Ishikawa (cell line): ENCODE measurements around the gene SH3D21.
A peak's percentile ranks its signal among the peaks of the same experiment; 100 is the strongest.

ENCODE experiments used
- CEBPB ChIP-seq: IDR thresholded peaks from 2 replicates; pipeline ENCODE4 v1.6.1; 2012
- CREB1 ChIP-seq: IDR thresholded peaks from 2 replicates; pipeline ENCODE4 v1.6.1; 2012; ENCODE audit warnings: low read depth
- EGR1 ChIP-seq: IDR thresholded peaks from 2 replicates; pipeline ENCODE4 v1.6.1; 2012
- EP300 ChIP-seq: IDR thresholded peaks from 2 replicates; pipeline ENCODE4 v1.6.1; 2012; ENCODE audit warnings: borderline replicate concordance
- FOXM1 ChIP-seq: IDR thresholded peaks from 2 replicates; pipeline ENCODE4 v1.6.1; 2012; ENCODE audit warnings: low read depth, borderline replicate concordance
- MAX ChIP-seq: IDR thresholded peaks from 2 replicates; pipeline ENCODE4 v1.6.1; 2012
- NFIC ChIP-seq: IDR thresholded peaks from 2 replicates; pipeline ENCODE4 v1.6.1; 2012
- RAD21 ChIP-seq: IDR thresholded peaks from 2 replicates; pipeline ENCODE4 v1.6.1; 2012; ENCODE audit warnings: low read depth
- TAF1 ChIP-seq: IDR thresholded peaks from 2 replicates; pipeline ENCODE4 v1.6.1; 2012; ENCODE audit warnings: low read depth, mild to moderate bottlenecking
- TCF12 ChIP-seq: IDR thresholded peaks from 2 replicates; pipeline ENCODE4 v1.6.1; 2012; ENCODE audit warnings: low read depth
- TEAD4 ChIP-seq: IDR thresholded peaks from 2 replicates; pipeline ENCODE4 v1.6.1; 2012
- YY1 ChIP-seq: IDR thresholded peaks from 2 replicates; pipeline ENCODE4 v1.6.1; 2012; ENCODE audit warnings: low read depth
- ZBTB7A ChIP-seq: IDR thresholded peaks from 2 replicates; pipeline ENCODE4 v1.6.1; 2012; ENCODE audit warnings: low read depth
- TF ChIP-seq, protein P1 (sequence below): IDR thresholded peaks from 2 replicates; pipeline ENCODE4 v1.6.1; 2012
- TF ChIP-seq, protein P2 (sequence below): IDR thresholded peaks from 2 replicates; pipeline ENCODE4 v1.6.1; 2012; ENCODE audit warnings: low read depth, mild to moderate bottlenecking

The SH3D21 gene

DNA sequence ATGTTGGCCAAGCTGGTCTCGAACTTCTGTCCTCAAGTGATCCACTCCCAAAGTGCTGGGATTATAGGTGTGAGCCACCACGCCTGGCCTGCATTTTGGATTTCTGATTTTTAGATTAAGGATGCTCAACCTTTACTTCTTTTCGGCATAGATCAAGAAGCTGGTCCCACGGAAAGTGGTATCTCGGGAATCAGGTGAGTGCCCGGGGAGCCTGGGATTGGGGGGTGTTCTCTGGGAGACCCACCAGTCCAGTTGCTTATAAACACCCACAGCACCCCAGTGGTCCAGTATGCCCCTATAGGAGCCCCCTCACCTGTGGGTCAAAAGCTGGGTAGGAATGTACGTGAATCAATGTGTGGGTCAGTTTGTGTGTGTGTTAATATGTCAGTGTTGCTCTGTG lies 3.2 kb downstream of the SH3D21 start:
- TF ChIP-seq, protein P1, sequence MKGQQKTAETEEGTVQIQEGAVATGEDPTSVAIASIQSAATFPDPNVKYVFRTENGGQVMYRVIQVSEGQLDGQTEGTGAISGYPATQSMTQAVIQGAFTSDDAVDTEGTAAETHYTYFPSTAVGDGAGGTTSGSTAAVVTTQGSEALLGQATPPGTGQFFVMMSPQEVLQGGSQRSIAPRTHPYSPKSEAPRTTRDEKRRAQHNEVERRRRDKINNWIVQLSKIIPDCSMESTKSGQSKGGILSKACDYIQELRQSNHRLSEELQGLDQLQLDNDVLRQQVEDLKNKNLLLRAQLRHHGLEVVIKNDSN: no peak
- TF ChIP-seq ZBTB7A (no peak), RAD21 (no peak), TEAD4 (no peak), YY1 (no peak), CREB1 (no peak), MAX (no peak), CEBPB (no peak), FOXM1 (no peak), NFIC (no peak), TCF12 (no peak), TAF1 (no peak), EGR1 (no peak), EP300 (no peak)
- TF ChIP-seq, protein P2, sequence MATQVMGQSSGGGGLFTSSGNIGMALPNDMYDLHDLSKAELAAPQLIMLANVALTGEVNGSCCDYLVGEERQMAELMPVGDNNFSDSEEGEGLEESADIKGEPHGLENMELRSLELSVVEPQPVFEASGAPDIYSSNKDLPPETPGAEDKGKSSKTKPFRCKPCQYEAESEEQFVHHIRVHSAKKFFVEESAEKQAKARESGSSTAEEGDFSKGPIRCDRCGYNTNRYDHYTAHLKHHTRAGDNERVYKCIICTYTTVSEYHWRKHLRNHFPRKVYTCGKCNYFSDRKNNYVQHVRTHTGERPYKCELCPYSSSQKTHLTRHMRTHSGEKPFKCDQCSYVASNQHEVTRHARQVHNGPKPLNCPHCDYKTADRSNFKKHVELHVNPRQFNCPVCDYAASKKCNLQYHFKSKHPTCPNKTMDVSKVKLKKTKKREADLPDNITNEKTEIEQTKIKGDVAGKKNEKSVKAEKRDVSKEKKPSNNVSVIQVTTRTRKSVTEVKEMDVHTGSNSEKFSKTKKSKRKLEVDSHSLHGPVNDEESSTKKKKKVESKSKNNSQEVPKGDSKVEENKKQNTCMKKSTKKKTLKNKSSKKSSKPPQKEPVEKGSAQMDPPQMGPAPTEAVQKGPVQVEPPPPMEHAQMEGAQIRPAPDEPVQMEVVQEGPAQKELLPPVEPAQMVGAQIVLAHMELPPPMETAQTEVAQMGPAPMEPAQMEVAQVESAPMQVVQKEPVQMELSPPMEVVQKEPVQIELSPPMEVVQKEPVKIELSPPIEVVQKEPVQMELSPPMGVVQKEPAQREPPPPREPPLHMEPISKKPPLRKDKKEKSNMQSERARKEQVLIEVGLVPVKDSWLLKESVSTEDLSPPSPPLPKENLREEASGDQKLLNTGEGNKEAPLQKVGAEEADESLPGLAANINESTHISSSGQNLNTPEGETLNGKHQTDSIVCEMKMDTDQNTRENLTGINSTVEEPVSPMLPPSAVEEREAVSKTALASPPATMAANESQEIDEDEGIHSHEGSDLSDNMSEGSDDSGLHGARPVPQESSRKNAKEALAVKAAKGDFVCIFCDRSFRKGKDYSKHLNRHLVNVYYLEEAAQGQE: no peak

DNA sequence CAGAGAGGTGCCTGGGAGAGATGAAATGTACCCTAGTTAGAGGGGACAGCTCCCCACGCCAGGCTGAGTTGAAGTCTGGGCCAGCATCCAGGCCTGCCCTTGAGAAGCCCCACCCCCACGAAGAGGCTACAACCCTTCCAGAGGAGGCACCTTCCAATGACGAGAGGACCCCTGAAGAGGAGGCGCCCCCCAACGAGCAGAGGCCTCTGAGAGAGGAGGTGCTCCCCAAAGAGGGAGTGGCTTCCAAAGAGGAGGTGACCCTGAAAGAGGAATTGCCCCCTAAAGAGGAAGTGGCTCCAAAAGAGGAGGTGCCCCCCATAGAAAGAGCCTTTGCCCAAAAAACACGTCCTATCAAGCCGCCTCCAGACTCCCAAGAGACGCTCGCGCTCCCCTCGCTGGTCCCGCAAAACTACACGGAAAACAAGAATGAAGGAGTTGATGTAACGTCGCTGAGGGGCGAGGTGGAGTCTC lies 14.2 kb downstream of the SH3D21 start:
- TF ChIP-seq EGR1: no peak
- TF ChIP-seq, protein P1: no peak
- TF ChIP-seq NFIC: no peak
- TF ChIP-seq TEAD4: no peak
- TF ChIP-seq, protein P2: no peak
- TF ChIP-seq EP300: no peak
- no peak for TF ChIP-seq FOXM1

DNA sequence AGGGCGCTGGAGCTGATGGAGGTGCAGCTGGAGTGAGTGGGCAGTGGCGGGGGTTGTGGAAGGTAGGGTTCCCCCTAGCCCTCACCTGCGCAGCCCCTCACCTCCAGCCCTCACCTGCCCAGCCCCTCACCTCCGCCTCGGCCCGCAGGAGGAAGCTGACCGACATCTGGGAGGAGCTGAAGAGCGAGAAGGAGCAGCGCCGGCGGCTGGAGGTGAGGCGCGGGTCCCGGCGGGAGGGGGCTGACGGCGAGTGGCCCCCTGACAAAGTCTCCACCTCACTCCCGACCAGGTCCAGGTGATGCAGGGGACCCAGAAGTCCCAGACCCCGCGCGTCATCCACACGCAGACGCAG lies 14.6 kb downstream of the SH3D21 start:
- no peak for TF ChIP-seq EP300
- no peak for TF ChIP-seq TAF1
- TF ChIP-seq YY1: no peak
- TF ChIP-seq FOXM1: no peak
- TF ChIP-seq CEBPB: no peak
- TF ChIP-seq EGR1: no peak
- no peak for TF ChIP-seq TEAD4
- no peak for TF ChIP-seq CREB1
- TF ChIP-seq, protein P2: no peak
- TF ChIP-seq TCF12: no peak
- TF ChIP-seq NFIC: no peak
- TF ChIP-seq, protein P1: no peak
- no peak for TF ChIP-seq ZBTB7A
- TF ChIP-seq RAD21: no peak
- TF ChIP-seq MAX: no peak

- no peak for TF ChIP-seq NFIC
- 0 out of 2 replicates have a peak, but pooled peaks have one; percentile 14 for TF ChIP-seq EP300
- TF ChIP-seq CREB1: no peak
- TF ChIP-seq EGR1: peak; percentile 59; the same call in 1 of the 2 replicates
- TF ChIP-seq TEAD4: peak; percentile 72
- TF ChIP-seq TCF12: peak; percentile 81
- peak; percentile 90 for TF ChIP-seq MAX
- no peak for TF ChIP-seq RAD21
Observed at GRCh38 chr1:36321119-36321951, 15.2 kb downstream of the SH3D21 start.
